ENCODE measurements around the gene AKR1C2.

GRCh38 chr10:4984971-4985594 lies 18.6 kb downstream of the AKR1C2 start:
- TF ChIP-seq, protein P1, sequence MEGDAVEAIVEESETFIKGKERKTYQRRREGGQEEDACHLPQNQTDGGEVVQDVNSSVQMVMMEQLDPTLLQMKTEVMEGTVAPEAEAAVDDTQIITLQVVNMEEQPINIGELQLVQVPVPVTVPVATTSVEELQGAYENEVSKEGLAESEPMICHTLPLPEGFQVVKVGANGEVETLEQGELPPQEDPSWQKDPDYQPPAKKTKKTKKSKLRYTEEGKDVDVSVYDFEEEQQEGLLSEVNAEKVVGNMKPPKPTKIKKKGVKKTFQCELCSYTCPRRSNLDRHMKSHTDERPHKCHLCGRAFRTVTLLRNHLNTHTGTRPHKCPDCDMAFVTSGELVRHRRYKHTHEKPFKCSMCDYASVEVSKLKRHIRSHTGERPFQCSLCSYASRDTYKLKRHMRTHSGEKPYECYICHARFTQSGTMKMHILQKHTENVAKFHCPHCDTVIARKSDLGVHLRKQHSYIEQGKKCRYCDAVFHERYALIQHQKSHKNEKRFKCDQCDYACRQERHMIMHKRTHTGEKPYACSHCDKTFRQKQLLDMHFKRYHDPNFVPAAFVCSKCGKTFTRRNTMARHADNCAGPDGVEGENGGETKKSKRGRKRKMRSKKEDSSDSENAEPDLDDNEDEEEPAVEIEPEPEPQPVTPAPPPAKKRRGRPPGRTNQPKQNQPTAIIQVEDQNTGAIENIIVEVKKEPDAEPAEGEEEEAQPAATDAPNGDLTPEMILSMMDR (tag by site-specific recombination; IDR thresholded peaks at IDR 0.05) = no peak
- TF ChIP-seq, protein P2, sequence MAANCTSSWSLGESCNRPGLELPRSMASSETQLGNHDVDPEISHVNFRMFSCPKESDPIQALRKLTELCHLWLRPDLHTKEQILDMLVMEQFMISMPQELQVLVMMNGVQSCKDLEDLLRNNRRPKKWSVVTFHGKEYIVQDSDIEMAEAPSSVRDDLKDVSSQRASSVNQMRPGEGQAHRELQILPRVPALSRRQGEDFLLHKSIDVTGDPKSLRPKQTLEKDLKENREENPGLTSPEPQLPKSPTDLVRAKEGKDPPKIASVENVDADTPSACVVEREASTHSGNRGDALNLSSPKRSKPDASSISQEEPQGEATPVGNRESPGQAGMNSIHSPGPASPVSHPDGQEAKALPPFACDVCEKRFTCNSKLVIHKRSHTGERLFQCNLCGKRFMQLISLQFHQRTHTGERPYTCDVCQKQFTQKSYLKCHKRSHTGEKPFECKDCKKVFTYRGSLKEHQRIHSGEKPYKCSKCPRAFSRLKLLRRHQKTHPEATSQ (tag by site-specific recombination; IDR thresholded peaks at IDR 0.05) = no peak
- TF ChIP-seq ZNF747 (tag by site-specific recombination; IDR thresholded peaks at IDR 0.05) = no peak
- TF ChIP-seq ZNF274 (IDR thresholded peaks at IDR 0.05; ENCODE audit: low read length) = no peak
- TF ChIP-seq ZNF274 (tag by site-specific recombination; IDR thresholded peaks at IDR 0.05; ENCODE audit: borderline replicate concordance) = no peak
- TF ChIP-seq ZNF600 (tag by site-specific recombination; IDR thresholded peaks at IDR 0.05) = no peak
